Endothelial cell of umbilical vein (primary cell): ENCODE measurements around the gene TBX19. TPM values are rescaled to one million over a fixed set of nuclear protein-coding genes. Genes with fewer than 3 reads are reported as not detected.

Experiments used
- BruUV-seq: library from RNA; stranded (reverse); fragments of 400-500 nt; replicated peaks from 2 replicates; lab custom pipeline; 2021; lab: Mats Ljungman, UMichigan
- CTCF ChIA-PET: fragments of 300-600, 350-600 bp; sonication (Branson Sonifier 250); formaldehyde crosslinking; loops from one replicate; lab custom pipeline; 2021; ENCODE audit warnings: antibody characterized with exemption, inconsistent platforms; lab: Charles Lee
- POLR2A ChIA-PET: fragments of 300-600, 350-600 bp; sonication (Branson Sonifier 250); formaldehyde crosslinking; loops from one replicate; lab custom pipeline; 2021; ENCODE audit warnings: antibody characterized with exemption, inconsistent platforms; lab: Charles Lee
- DNase-seq: peaks from one replicate; pipeline ENCODE4 v3.0.0-alpha.2; 2011; ENCODE audit warnings: low read depth, low spot score
- FAIRE-seq: peaks from 2 replicates; lab custom pipeline; 2011; peaks lifted over from hg19 to GRCh38; lab: Jason Lieb, UNC
- H2AFZ ChIP-seq: 2 replicates; pipeline ENCODE4 v1.6.0; 2012; ENCODE audit warnings: low read depth, low read length, control low read depth, inconsistent platforms
- H3K27ac ChIP-seq: 2 replicates; pipeline ENCODE4 v1.5.1; 2011; ENCODE audit warnings: low read depth, mild to moderate bottlenecking, control low read depth, low read length, moderate library complexity; ENCODE audit not compliant: insufficient read depth
- H3K27me3 ChIP-seq, 2 experiments: 2 replicates each; pipeline versions ENCODE4 v1.6.0 to v1.6.1; 2011; ENCODE audit warnings: low read length in 2 of 2, mixed read lengths in 1 of 2; ENCODE audit not compliant: control insufficient read depth in 2 of 2, insufficient read depth in 2 of 2
- H3K36me3 ChIP-seq, 2 experiments: 2 replicates in 1 of 2; 3 replicates in 1 of 2; pipeline ENCODE4 v1.5.1; 2011; ENCODE audit warnings: low read length in 2 of 2, mild to moderate bottlenecking in 1 of 2, moderate library complexity in 1 of 2; ENCODE audit not compliant: control insufficient read depth in 2 of 2, insufficient read depth in 2 of 2; ENCODE audit errors: extremely low read depth in 1 of 2
- H3K4me1 ChIP-seq: 3 replicates; pipeline ENCODE4 v1.5.1; 2011; ENCODE audit warnings: mild to moderate bottlenecking, low read length; ENCODE audit not compliant: control insufficient read depth, insufficient read depth; ENCODE audit errors: extremely low read depth
- H3K4me2 ChIP-seq: 2 replicates; pipeline ENCODE4 v1.6.1; 2011; ENCODE audit warnings: low read length, control low read depth, mixed read lengths; ENCODE audit not compliant: insufficient read depth
- H3K4me3 ChIP-seq, 3 experiments: fragments of 200-600 bp in 1 of 3; sonication (generic), shearing (Covaris generic) in 1 of 3; replicated peaks in 1 of 3; 2 replicates each; pipeline ENCODE4 v1.5.1; 2011 to 2016; ENCODE audit warnings: control low read depth in 3 of 3, low read length in 3 of 3, mild to moderate bottlenecking in 2 of 3, inconsistent platforms in 1 of 3, low read depth in 1 of 3, moderate library complexity in 1 of 3; ENCODE audit not compliant: insufficient read depth in 1 of 3
- H3K79me2 ChIP-seq: 2 replicates; pipeline ENCODE4 v1.6.0; 2012; ENCODE audit warnings: low read length, inconsistent platforms; ENCODE audit not compliant: control insufficient read depth, insufficient read depth
- H3K9ac ChIP-seq: replicated peaks from 2 replicates; pipeline ENCODE3; 2011; ENCODE audit warnings: low read length, control low read depth; ENCODE audit not compliant: insufficient read depth; ENCODE audit errors: extremely low read depth
- H3K9me1 ChIP-seq: replicated peaks from 3 replicates; pipeline ENCODE4 v1.6.0; 2011; ENCODE audit warnings: mild to moderate bottlenecking, low read length; ENCODE audit not compliant: control insufficient read depth, insufficient read depth; ENCODE audit errors: extremely low read depth
- H3K9me3 ChIP-seq: replicated peaks from 2 replicates; pipeline ENCODE4 v1.5.1; 2012; ENCODE audit warnings: low read length, inconsistent platforms; ENCODE audit not compliant: control insufficient read depth, insufficient read depth
- H4K20me1 ChIP-seq: replicated peaks from 2 replicates; pipeline ENCODE3; 2011; ENCODE audit warnings: mild to moderate bottlenecking, low read length; ENCODE audit not compliant: control insufficient read depth, insufficient read depth; ENCODE audit errors: extremely low read depth
- CTCF ChIP-seq, 2 donors: IDR thresholded peaks; 1 replicate in 1 of 2; 2 replicates in 1 of 2; pipeline ENCODE4 v1.5.1; 2011; ENCODE audit warnings: low read length in 2 of 2, mild to moderate bottlenecking in 2 of 2, moderate library complexity in 2 of 2, control low read depth in 1 of 2, inconsistent platforms in 1 of 2, low read depth in 1 of 2; ENCODE audit not compliant: insufficient read depth in 1 of 2; ENCODE audit errors: extremely low read depth in 1 of 2
- EZH2 ChIP-seq: IDR thresholded peaks from 2 replicates; pipeline ENCODE4 v1.6.1; 2012; ENCODE audit warnings: borderline replicate concordance, low read depth, mild to moderate bottlenecking, moderate library complexity, low read length, inconsistent platforms; ENCODE audit not compliant: severe bottlenecking
- FOS ChIP-seq: IDR thresholded peaks from 2 replicates; pipeline ENCODE4 v1.6.1; 2011; ENCODE audit warnings: mild to moderate bottlenecking, low read length, moderate library complexity, borderline replicate concordance; ENCODE audit not compliant: insufficient read depth
- GATA2 ChIP-seq: IDR thresholded peaks from 2 replicates; pipeline ENCODE4 v1.7.0; 2011; ENCODE audit warnings: low read depth, mild to moderate bottlenecking, moderate library complexity, mixed read lengths, low read length; ENCODE audit not compliant: insufficient read length, insufficient read depth
- JUN ChIP-seq: IDR thresholded peaks from 2 replicates; pipeline ENCODE4 v1.6.1; 2011; ENCODE audit warnings: borderline replicate concordance, low read depth; ENCODE audit not compliant: insufficient read length, insufficient read depth
- MAX ChIP-seq: IDR thresholded peaks from 2 replicates; pipeline ENCODE4 v1.6.1; 2011; ENCODE audit not compliant: insufficient read depth, insufficient read length
- MYC ChIP-seq: IDR thresholded peaks from one replicate; pipeline ENCODE4 v1.6.1; 2011; ENCODE audit warnings: mild to moderate bottlenecking, low read depth, low read length
- POLR2A ChIP-seq: IDR thresholded peaks from 2 replicates; pipeline ENCODE4 v1.6.1; 2012; ENCODE audit warnings: low read depth, mild to moderate bottlenecking, control low read depth, low read length
- POLR2AphosphoS5 ChIP-seq: IDR thresholded peaks from 2 replicates; pipeline ENCODE4 v1.6.1; 2012; ENCODE audit warnings: low read depth, mild to moderate bottlenecking, control low read depth, low read length, moderate library complexity; ENCODE audit not compliant: insufficient read depth
- dilution Hi-C: fragments of 300-500 bp; cut with MboI; formaldehyde crosslinking; loops from one replicate; pipeline ENCODE4 v1.15.0; 2019; ENCODE audit warnings: low sequenced_read_pairs; ENCODE audit not compliant: extremely low pct_ligation_motif_present
- intact Hi-C: fragments of 100-400 bp; cut with micrococcal nuclease; formaldehyde crosslinking; loops from one replicate; pipeline ENCODE4 v1.10.0; 2022
- polyA plus RNA-seq, 4 experiments: library from polyadenylated mRNA; depleted of rRNA in 3 of 4; stranded (reverse) in 3 of 4; unstranded in 1 of 4; fragments of >200 nt; gene quantifications; 2 replicates each; pipeline versions ENCODE4 v1.2.1 to v1.2.3, GENCODE V29; 2011 to 2012; ENCODE audit warnings: missing spikeins in 1 of 4
- total RNA-seq: library from RNA; stranded (reverse); gene quantifications from 2 replicates; pipeline ENCODE4 v1.2.3, GENCODE V29; 2021

Gene TBX19
- total and polyA plus RNA-seq, 2 donors (not counting 3 experiments of a cell fraction or from before 2014, with no cell fraction given) = 2.3 to 2.8 TPM

GRCh38 chr1:168360151-168361021, 79.7 kb downstream of the TBX19 start:
- Histone ChIP-seq H3K27ac (no peak overlapping the region), H3K4me3 (no peak overlapping the region), H2AFZ (no peak overlapping the region), H3K9ac (no peak overlapping the region), H3K79me2 (no peaks in the 10 kb centered on the region), H3K9me1 (no peaks in the 10 kb centered on the region), H3K4me2 (no peak overlapping the region), H3K4me1 (no peaks in the 10 kb centered on the region), H3K36me3 (no peaks in the 10 kb centered on the region), H3K27me3 (peaks cover 0 to 2% of the 10 kb centered on the region in 2 experiments), H3K9me3 (no peaks in the 10 kb centered on the region), H4K20me1 (no peaks in the 10 kb centered on the region)
- FAIRE-seq = no peak
- dilution Hi-C loops = no loop called here
- intact Hi-C loops = no loop called here
- no peak for DNase-seq
- BruUV-seq = no TSS peak
- CTCF ChIA-PET = interaction anchor here (2.1 kb wide), 1 partner anchor 18 kb away, joined by 7 read pairs; no protein-coding TSS in a partner anchor
- POLR2A ChIA-PET = no interaction called here
- TF ChIP-seq FOS = no peak
- no peak for TF ChIP-seq CTCF (IDR thresholded peaks at IDR 0.05; ENCODE audit: extremely low read depth in 1 of 2, insufficient read depth in 1 of 2, low read depth in 1 of 2, low read length in 2 of 2)
- no peak for TF ChIP-seq JUN
- TF ChIP-seq EZH2 = no peak
- TF ChIP-seq POLR2A = no peak
- TF ChIP-seq POLR2AphosphoS5 = no peak
- no peak for TF ChIP-seq MYC
- no peak for TF ChIP-seq GATA2
- no peak for TF ChIP-seq MAX
